Ectodermal cell (in vitro differentiated cells): Measurements from ENCODE around the gene GRM3.

ENCODE experiments used
- H3K27ac ChIP-seq: 2 replicates; pipeline ENCODE4 v1.7.0; 2013; ENCODE audit warnings: mild to moderate bottlenecking, low read depth, low read length; ENCODE audit not compliant: insufficient read depth, poor library complexity, severe bottlenecking
- H3K27me3 ChIP-seq: 2 replicates; pipeline ENCODE4 v1.7.0; 2013; ENCODE audit warnings: mild to moderate bottlenecking, low read length; ENCODE audit not compliant: insufficient read depth, control insufficient read depth, poor library complexity, severe bottlenecking
- H3K36me3 ChIP-seq: one replicate; pipeline ENCODE4 v1.7.0; 2013; ENCODE audit warnings: low read length; ENCODE audit not compliant: control insufficient read depth, insufficient read depth
- H3K4me1 ChIP-seq: one replicate; pipeline ENCODE4 v1.7.0; 2013; ENCODE audit warnings: low read length; ENCODE audit not compliant: control insufficient read depth, insufficient read depth
- H3K4me3 ChIP-seq: 2 replicates; pipeline ENCODE4 v1.7.0; 2013; ENCODE audit warnings: low read depth, low read length, control low read depth; ENCODE audit not compliant: insufficient read depth
- H3K9me3 ChIP-seq: 2 replicates; pipeline ENCODE4 v1.7.0; 2013; ENCODE audit warnings: mild to moderate bottlenecking, low read length, moderate library complexity; ENCODE audit not compliant: control insufficient read depth
- WGBS, 2 experiments: methylation state at CpG; one replicate each; pipeline ENCODE4 v1.1.7; 2013; ENCODE audit warnings: missing lambda C conversion rate in 2 of 2; 5-methylcytosine and 5-hydroxymethylcytosine counted together

Gene GRM3

DNA sequence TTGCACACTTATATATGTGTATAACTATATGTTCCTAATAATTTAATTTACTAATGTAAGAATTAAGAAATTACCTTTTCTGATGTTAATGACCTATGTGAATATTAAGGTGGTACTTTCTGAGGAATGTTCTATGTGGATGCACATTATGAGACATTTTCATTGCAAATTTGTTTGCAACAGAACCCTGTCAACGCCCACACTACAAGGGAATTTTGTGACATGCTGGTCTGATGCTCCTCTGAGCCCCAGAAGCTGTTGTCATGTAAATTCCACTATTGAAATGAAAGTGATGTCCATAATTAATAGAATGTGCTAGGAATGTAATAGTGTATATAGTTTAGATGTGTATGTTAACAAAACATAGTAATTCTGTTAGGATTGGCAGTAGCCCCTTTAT is 4.5 kb downstream of the GRM3 start:
- WGBS, 2 experiments: 67 to 78% methylated on average over 1 of the region's 1 CpG
- no peaks in the 10 kb centered on the region for H3K9me3 ChIP-seq
- H3K27ac ChIP-seq: no peak overlapping the region
- H3K27me3 ChIP-seq: peaks cover 10% of the 10 kb centered on the region
- H3K36me3 ChIP-seq: no peaks in the 10 kb centered on the region
- H3K4me1 ChIP-seq: peaks cover 4% of the 10 kb centered on the region
- no peak overlapping the region for H3K4me3 ChIP-seq

DNA sequence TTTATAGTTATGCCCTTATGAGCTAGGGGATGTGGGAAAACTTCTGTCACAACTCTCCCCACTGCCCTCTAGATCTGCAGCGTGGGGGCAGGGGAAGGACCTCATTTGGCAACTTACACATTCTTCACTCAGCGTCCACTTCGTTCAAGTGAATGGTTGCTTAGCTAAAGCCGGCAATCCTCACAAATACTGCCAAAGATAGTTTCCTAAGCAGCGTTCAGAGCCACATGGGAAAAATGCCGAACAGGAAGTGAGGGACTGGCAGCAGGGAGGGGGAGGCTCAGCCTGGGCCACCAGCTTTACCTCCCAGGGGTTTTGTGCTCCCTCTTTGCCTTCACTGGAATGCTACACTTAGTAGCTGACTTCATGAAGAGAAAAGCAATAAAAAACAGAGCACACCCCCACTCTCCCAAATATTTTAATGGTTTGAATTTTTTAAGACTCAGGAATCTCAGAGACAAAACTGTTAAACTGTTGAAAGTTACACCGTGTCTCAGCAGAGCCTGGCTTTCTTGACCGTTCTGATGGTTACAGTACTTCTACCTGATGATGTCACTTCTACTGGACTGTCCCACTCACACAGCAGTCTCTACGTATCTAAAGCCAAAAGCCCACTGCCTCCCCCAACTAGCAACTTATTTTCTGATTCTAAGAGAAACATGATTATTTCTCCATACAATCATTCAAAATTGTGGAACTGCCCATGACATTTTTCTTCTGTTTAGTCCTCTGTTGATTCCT is 10.4 kb downstream of the GRM3 start:
- no peaks in the 10 kb centered on the region for H3K9me3 ChIP-seq
- no peak overlapping the region for H3K4me3 ChIP-seq
- no peak overlapping the region for H3K27ac ChIP-seq
- 77 to 78% methylated on average over 9 of the region's 9 CpGs for WGBS, 2 experiments
- H3K4me1 ChIP-seq: peaks cover 10% of the 10 kb centered on the region
- no peaks in the 10 kb centered on the region for H3K27me3 ChIP-seq
- no peaks in the 10 kb centered on the region for H3K36me3 ChIP-seq

DNA sequence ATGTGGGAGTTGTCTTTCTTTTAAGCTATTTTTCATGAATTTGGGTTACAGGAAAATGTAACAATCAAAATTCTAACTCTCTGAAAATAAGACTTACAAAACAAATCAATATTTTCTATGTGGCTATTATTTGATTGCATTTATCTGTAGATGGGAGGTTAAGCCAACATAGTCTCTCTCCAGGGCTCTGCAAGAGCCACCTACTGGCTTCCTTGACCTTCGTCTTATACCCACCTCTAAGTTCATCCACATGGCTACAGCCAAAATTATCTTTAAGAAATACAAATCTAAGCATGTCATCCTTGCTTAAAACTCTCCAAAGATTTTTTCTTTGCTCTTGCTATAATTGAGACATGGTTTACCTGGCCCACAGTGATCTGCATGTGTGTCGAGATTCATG is 14.2 kb downstream of the GRM3 start:
- no peaks in the 10 kb centered on the region for H3K36me3 ChIP-seq
- H3K9me3 ChIP-seq: no peaks in the 10 kb centered on the region
- WGBS, 2 experiments: 91 to 93% methylated on average over 2 of the region's 2 CpGs
- H3K4me3 ChIP-seq: no peak overlapping the region
- peaks cover 6% of the 10 kb centered on the region for H3K4me1 ChIP-seq
- no peaks in the 10 kb centered on the region for H3K27me3 ChIP-seq
- no peak overlapping the region for H3K27ac ChIP-seq

DNA sequence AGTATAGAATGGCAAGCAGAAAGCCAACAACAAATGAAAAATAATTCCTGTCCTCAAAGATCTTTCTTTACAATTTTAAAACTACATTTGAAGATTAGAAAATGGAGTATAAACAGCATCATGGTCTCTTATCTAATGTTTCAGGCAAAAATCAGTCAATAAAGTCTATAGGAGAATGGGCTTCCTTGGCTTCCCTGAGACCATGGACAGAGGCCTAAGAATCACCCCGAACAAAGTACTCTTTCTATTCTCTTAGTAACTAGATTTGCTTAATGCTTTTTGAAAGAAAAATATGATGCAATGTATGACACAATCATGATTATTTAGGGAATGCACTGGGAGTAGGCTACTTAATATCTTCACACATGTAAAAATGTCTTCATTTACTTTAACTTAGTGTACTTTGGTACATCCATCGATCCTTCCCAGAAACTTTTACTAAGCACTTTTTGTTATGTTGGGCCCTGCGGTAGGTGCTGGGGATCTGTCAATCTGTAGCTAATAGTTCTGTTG is 17.3 kb downstream of the GRM3 start:
- no peaks in the 10 kb centered on the region for H3K4me1 ChIP-seq
- no peaks in the 10 kb centered on the region for H3K9me3 ChIP-seq
- no peaks in the 10 kb centered on the region for H3K27me3 ChIP-seq
- H3K36me3 ChIP-seq: no peaks in the 10 kb centered on the region
- WGBS, 2 experiments: 91 to 100% methylated on average over 2 to 3 of the region's 3 CpGs
- H3K27ac ChIP-seq: no peak overlapping the region
- no peak overlapping the region for H3K4me3 ChIP-seq

DNA sequence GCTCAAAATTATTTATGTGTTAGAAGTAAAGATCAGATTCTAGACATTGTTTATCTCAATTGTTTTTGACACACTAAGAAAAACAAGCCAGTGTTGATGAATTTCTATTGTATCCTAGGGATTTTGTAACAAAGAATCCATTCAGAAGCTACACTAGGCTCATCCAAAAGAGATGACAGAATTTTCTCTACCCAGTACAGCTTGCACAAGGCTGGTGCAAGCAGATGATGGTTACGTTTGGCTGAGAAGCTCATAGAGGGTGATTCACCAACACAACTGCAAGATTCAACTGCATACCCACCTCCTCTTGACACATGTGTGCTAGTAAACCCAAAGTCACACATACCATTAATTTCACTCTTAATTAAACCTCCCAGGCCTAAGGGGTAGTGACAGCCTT is 20.8 kb downstream of the GRM3 start:
- 91 to 92% methylated on average over 1 of the region's 1 CpG for WGBS, 2 experiments
- Histone ChIP-seq H3K36me3 (no peaks in the 10 kb centered on the region), H3K27ac (no peak overlapping the region), H3K9me3 (no peaks in the 10 kb centered on the region), H3K4me1 (peaks cover 9% of the 10 kb centered on the region), H3K27me3 (no peaks in the 10 kb centered on the region), H3K4me3 (no peak overlapping the region)

DNA sequence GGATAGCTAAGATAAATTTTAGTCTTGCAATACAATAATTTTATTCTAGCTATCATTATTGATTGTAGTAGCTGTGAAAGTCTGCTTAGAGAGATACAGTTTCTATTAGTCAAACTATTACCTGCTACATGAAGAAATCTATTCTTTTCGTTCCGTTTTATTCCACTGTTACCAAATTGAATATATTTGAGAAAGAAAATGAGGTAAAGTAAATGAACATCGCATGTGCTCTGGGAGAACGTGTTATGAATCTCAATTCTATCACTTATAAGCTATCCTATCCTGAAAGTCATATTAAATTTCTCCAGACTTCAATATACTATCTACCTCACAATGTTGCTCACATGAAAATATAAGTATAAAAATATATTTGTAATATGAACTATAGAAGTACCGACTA is 21.3 kb downstream of the GRM3 start:
- 90 to 95% methylated on average over 2 to 4 of the region's 5 CpGs for WGBS, 2 experiments
- H3K27me3 ChIP-seq: no peaks in the 10 kb centered on the region
- H3K27ac ChIP-seq: no peak overlapping the region
- H3K4me1 ChIP-seq: peaks cover 9% of the 10 kb centered on the region
- no peak overlapping the region for H3K4me3 ChIP-seq
- no peaks in the 10 kb centered on the region for H3K9me3 ChIP-seq
- no peaks in the 10 kb centered on the region for H3K36me3 ChIP-seq

DNA sequence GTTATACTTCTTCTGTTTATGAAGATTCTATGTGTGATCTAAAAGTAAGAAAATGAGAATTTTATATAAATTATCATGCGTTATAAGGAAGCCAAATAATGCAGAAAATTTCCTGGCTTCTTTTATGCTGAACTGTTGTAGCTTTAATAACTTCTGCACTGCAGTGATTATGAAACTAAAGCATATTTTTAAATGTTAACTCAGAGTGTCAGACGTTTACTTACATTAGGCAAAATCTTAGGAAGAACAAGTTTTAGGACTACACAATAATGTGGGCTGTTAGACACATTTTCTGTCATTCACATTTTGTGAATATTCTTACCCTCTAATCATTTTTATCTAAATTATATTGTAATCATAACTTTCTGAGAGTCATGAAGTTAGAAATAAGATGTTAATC is 22.0 kb downstream of the GRM3 start:
- Histone ChIP-seq H3K4me3 (no peak overlapping the region), H3K4me1 (peaks cover 9% of the 10 kb centered on the region), H3K9me3 (no peaks in the 10 kb centered on the region), H3K27me3 (no peaks in the 10 kb centered on the region), H3K36me3 (no peaks in the 10 kb centered on the region), H3K27ac (no peak overlapping the region)
- 50 to 80% methylated on average over 1 to 2 of the region's 2 CpGs for WGBS, 2 experiments

DNA sequence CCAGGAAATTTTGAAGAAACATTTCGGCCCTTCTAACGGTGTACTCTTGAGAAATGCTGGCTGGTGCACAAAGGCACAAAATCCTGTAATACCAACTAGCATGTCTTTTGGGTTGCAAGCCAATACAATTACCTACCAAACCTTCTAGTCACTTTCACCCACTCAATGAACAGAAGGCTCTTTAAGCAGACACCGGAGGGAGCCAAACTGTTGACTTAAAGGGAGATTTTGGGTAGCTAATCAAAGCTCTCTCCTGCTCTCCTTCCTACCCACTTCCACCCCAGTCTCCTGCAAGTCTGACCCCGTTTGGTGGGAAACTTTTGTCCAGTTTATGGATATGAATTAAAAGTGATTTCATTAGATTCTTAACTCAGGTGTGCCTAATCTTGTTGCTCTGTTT is 24.0 kb downstream of the GRM3 start:
- H3K27ac ChIP-seq: no peak overlapping the region
- 47 to 49% methylated on average over 3 to 4 of the region's 4 CpGs for WGBS, 2 experiments
- peaks cover 9% of the 10 kb centered on the region for H3K4me1 ChIP-seq
- no peaks in the 10 kb centered on the region for H3K9me3 ChIP-seq
- no peak overlapping the region for H3K4me3 ChIP-seq
- no peaks in the 10 kb centered on the region for H3K27me3 ChIP-seq
- no peaks in the 10 kb centered on the region for H3K36me3 ChIP-seq

DNA sequence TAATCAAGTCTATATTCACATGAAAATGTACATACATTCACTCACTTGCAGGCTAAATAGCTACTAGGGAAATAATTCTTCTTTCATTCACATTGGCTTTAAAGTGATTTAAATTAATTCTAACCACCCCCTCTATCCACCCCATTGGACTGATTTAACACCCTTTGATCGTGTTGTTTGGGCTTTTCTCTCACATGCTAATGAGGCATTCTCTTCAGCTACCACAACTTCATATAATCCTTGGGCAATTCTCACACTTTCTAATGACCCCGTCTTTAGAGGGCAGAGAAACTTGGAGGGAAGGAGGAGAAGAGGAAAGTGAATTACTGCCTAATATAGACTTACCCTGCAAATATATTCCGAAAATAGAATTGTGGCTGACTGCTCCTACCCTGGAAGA is 24.6 kb downstream of the GRM3 start:
- Histone ChIP-seq H3K27me3 (no peaks in the 10 kb centered on the region), H3K4me3 (no peak overlapping the region), H3K27ac (no peak overlapping the region), H3K4me1 (peaks cover 9% of the 10 kb centered on the region), H3K36me3 (no peaks in the 10 kb centered on the region), H3K9me3 (no peaks in the 10 kb centered on the region)
- 36 to 43% methylated on average over 2 of the region's 3 CpGs for WGBS, 2 experiments

DNA sequence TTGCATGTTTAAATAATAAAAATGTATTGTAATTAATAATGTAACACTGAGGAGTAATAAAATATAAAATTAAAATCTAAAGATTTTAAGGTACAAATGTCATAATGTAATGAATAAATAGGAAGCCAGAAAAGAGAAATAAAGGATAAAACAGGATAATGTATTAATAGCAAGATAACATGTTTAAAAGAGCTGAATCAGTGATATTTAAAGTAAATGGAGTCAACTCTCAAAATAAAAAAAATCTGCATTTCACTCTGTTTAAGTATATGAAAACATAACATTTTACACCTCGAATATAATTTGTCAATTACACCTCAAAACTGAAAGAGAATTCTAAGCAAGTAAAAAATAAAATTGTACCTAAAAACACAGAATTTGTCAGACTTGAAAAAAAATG is 44.1 kb downstream of the GRM3 start:
- H3K36me3 ChIP-seq: no peaks in the 10 kb centered on the region
- H3K27ac ChIP-seq: no peak overlapping the region
- no peaks in the 10 kb centered on the region for H3K9me3 ChIP-seq
- H3K4me3 ChIP-seq: no peak overlapping the region
- H3K27me3 ChIP-seq: no peaks in the 10 kb centered on the region
- WGBS, 2 experiments: 100% methylated on average over 1 of the region's 1 CpG; no CpG with 5 or more reads in 1 of the 2 experiments
- H3K4me1 ChIP-seq: no peaks in the 10 kb centered on the region
